GM15510 (cell line): ENCODE measurements around the gene RSPH4A.

Source experiments
- POLR2A ChIP-seq: IDR thresholded peaks from 3 replicates; pipeline ENCODE4 v1.6.1; 2011; ENCODE audit warnings: borderline replicate concordance; ENCODE audit not compliant: insufficient read length; ENCODE audit errors: extremely low read depth

Gene RSPH4A

DNA sequence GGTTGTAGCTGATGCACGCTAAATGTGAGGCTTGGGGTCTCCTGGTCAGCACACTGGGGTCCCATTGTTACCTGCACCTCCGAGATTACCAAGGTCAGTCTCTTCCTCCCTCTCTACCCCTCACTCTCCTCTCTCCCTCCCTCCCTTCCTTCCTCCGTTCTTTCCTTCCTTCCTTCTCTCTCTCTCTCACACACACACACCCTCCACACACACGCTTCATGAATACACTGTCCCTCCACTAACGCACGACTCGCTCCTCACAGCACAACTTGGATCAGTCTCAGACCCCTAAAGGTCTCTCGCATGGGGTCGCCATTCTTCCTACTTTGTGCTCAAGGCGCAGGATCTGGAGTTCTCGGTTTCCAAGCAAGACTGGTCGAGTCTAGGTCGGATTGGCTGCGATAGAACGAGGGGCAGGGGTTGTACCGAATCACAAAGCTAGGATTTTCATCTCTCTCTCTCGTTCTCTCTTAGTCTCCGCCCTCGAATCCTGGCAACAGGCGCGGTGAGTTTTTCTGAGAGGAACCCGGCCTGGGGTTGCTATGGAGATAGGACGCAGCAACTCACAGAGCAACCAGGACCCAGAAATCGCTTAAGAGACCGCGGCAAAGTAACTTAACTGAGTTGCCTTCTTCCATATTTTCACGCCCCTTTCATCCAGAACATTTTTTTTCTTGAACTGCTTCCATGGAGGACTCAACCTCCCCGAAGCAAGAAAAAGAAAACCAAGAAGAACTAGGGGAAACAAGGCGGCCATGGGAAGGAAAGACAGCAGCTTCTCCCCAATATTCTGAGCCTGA is at the start of gene RSPH4A:
Gene RSPH4A (plus strand): TSS at position 543 of the 800 bp plus-strand sequence. CDS start 145 bp downstream, at position 688.
- no peak for TF ChIP-seq POLR2A

DNA sequence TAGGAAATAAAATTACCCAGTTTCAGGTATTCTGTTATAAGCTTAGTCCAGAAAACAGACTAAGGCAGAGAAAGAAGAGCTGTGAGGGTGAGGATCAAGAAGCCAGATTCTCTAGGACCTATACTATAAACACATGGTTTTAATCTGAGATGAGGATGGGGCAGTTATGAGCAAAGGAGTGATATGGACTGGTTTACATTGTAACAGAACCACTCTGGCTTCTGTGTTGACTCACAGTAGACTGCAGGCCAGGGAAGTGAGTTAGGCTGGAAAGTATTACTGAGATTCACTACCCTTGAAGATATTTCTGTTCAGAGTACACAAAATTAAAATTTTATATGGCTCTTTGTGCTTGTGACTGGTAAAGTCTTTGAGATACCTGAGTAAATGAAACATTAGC is 48.2 kb upstream of the RSPH4A start:
- no peak for TF ChIP-seq POLR2A

DNA sequence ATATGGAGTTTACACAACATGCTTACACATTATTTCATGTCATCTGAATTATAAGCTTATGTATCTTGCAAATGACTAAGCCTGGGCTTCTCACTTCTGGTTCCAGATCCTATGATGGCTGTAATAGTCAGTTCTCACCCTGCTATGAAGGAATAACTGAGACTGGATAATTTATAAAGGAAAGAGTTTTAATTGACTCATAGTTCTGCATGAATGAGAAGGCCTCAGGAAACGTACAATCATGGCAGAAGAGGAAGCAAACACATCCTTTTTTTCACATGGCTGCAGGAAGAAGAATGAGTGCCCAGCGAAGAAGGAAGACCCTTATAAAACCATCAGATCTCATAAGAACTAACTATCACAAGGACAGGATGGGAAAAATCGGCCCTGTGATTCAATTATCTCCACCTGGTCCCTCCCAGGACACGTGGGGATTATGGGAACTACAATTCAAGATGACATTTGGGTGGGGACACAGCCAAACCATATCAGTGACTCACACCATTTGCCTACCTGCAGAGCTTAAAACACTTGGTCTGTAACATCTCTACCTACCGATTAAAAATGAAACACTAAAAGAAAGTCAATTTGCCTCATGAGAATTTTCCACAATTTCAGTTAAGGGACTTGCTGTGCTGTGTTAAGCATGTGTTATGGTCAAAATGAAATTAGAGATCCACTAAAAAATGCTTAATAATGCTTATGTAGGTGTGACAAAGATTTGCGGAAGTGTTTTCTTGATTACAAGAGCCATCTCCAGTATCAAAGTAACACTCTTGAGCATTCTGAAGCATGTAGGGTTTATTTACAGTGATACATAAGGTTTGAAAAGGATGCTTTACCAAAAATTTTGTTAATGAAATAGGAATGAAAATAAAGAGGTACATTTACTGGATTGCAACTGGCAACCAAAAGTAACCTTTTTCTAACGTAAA is 47.2 kb upstream of the RSPH4A start:
- TF ChIP-seq POLR2A: no peak

DNA sequence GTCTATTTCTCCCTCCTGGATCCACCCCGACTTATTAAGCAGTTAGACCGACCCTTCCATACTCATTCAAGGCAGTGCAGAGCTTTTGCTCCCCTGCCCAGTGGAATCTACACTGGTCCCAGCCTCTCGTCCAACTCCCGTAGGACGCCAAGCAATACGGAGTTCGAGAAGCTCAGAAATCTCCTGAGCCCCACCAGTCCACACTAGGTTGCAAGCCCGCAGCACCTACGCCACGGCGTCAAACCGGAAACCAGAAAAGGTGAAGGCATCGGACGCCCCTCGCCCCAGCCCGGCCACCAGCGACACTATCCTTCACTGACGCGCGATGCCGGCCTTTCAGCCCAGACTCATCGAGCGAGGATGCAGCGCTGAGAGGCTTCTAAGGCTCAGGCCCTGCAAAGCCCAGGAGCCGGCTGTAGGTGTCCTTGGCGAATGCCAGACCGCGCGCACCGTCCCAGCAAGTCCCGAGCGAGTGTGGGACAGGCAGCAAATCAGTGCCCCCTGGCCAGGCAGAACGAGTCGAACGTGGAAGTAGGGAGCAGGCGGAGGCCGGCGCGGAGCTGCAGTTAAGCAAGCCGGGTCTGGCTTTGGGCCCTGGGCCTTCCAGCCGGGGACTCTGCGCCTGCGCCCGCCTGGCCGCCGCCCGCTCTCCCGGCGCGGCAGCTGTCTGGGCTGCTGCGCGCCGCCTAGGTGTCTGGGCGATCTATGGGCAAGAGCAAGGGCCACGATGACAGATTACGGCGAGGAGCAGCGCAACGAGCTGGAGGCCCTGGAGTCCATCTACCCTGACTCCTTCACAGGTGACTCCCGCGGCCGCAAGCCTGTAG is 45.2 kb upstream of the RSPH4A start, which contains the start of gene RWDD1:
Gene RWDD1 (plus strand): TSS at position 649 of the 827 bp plus-strand sequence. CDS start 79 bp downstream, at position 728.
- TF ChIP-seq POLR2A: peak; percentile 86

DNA sequence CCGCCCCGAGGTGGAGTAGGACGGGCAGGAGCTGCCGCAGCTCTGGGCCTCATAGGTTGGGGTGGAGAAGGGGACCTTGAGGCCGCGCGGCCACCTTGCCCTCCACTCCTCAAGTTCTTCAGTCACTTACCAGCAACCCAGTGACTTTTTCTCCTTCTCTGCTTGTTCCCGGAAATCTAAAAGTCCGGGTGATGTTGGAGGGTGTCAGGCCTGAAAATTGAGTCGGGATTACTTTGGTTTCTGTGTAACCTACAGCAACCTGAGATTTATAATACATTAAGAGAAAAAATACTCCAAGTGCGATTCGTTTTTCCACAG is 44.6 kb upstream of the RSPH4A start:
- no peak for TF ChIP-seq POLR2A

DNA sequence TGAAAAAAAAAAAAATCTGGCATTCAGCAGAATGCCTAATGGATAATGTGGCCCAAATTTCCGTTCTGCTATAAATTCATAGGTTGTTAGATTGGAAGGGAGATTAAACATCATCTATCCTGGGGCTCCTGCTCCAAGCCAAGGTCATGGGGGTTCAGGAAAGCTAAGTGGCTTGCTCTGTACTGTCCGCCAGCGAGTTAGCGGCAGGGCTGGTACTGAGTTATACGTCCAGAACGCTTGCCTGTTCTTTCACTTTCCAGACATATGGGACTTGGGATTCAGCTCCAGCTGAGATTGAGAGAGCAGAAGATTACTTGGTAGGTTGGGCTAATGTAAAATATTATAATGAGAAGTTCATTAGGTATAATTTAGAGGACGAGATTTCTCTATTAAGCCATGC is 44.1 kb upstream of the RSPH4A start:
- no peak for TF ChIP-seq POLR2A

DNA sequence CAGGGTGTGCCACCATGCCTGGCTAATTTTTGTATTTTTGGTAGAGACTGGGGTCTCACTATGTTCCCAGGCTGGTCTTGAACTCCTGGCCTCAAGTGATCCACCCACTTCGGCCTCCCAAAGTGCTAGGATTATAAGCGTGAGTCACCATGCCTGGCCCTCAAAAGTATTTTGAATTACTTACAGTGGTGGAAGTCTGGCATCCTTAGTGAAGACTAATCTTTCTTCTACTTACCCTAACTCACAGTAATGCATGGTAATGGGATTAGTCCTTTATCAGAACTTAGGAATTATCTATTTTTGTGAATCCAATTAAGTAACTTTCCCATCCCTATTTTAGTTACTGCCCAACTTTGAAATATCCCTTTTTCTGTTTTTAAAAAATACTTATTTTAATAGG is 41.1 kb upstream of the RSPH4A start:
- no peak for TF ChIP-seq POLR2A

DNA sequence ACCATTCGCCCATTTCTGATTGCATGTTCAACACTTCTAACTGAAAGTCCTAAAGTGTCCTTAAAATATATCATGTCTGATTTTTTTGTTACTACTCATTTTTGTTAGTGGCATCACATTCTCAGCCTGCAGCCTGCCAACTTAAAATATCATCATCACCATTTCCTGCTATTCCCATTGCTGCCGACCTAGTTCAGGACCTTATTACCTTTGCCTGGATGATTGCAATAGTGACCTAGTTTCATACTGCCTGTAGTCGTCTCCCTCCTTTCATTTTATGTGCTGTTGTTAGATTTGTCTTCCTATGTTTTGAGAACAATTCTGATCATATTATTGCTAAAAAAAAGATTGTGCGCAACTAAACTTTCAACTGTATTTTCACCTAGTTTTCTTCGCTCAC is 38.8 kb upstream of the RSPH4A start:
- no peak for TF ChIP-seq POLR2A

DNA sequence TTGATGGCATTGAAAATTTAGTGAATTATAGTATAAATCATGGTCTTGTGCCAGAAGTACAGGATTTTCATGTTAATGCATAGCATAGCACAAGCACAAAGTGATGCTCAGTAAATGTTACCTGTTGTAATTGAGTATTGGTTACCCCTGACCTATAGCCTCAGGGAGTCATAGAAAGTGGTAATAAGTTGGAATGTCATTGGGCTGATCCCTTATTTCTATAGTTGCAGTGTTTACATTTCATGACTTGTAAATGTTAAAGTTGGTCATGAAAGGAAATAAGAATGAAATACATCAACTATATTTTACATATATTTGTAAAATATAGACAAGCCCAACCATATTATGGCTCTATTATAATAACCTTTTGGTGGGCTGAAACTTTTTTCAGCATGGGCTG is 37.9 kb upstream of the RSPH4A start:
- TF ChIP-seq POLR2A: no peak

DNA sequence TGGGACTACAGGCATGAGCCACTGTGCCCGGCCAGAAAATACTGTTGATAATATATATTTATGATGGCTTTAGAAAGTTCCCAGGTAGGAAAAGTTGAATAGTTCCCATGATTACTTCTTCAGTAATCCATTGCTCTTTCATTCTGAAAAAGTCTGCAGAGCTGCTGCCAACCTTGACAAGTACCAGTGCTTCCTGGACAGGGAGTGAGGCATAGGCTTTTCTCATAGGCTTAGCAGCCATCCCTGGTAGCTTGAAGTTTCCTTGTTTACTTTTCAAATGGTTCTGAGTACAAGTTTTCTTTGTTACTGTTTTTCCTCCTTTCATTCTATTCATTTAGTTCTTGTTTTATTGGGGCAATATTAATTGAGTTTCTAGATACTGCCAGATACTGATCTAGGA is 37.1 kb upstream of the RSPH4A start:
- no peak for TF ChIP-seq POLR2A

DNA sequence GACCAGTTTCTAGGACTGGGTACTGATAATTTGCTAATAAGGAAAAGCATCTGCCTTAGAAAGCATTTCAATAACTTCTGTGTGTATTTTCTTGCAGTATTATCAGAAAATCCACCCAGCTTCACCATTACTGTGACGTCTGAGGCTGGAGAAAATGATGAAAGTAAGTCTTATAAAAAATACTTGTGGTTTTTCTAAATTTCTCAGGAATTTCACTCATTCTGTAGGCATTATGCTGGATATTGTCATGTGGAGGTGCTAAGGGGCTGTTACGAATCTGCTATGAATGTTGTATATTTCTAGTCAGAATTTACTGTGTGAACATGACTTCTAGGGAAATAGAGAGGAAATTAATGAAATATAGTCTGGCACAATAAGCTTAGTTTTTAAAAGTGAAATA is 36.1 kb upstream of the RSPH4A start:
- no peak for TF ChIP-seq POLR2A

DNA sequence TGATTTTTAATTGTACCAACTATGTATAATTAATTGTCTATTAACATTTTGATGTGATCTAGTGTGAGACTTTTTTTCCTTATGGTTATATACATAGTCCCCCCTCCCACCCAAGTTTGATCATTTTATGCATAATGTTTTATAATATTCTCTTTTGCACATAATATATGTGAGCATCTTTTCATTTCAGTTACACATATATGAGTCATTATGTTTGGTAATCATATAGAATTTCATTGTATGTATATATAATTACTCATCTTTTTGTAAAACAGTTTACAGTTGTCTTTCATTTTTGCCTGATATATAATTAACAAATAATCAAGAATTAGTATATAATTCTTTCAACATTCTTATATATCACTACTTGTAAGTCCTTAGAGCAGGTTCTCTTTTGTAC is 30.0 kb upstream of the RSPH4A start:
- no peak for TF ChIP-seq POLR2A

DNA sequence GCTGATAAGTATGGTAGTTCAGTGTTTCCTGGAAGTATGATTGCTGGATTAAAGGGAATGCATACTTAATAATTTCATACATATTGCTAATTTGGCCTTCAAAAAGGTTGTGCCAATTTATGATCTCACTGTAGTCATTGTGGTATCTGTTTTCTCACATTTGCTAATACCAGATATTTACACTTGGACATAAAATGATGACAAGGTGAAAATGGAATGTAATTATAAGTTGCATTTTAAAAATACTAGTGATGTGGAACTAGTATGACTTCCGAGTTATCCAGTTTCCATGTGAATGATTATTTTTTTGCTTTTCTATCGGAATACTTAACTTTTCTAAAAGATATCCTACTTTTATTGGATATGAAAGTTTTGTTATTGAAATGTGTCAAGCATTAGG is 29.5 kb upstream of the RSPH4A start:
- no peak for TF ChIP-seq POLR2A

DNA sequence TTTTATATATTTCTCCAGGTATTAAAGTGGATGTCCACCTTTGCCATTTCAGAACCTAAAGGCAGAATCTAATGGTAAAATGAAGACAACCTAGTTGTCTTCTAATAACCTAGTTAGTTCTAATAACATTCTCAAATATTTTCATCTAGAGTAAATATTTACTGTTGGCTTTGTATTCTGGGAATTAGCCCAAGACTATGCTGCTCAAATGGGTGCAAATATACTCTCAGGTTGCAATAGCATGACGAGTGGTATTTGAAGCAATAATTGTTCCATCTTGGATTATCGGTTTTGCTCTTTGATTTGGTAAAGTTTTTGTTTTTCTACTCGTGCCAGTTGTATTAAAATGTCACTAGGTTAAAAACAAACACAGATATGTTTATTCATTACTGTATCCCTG is 21.0 kb upstream of the RSPH4A start:
- TF ChIP-seq POLR2A: no peak

DNA sequence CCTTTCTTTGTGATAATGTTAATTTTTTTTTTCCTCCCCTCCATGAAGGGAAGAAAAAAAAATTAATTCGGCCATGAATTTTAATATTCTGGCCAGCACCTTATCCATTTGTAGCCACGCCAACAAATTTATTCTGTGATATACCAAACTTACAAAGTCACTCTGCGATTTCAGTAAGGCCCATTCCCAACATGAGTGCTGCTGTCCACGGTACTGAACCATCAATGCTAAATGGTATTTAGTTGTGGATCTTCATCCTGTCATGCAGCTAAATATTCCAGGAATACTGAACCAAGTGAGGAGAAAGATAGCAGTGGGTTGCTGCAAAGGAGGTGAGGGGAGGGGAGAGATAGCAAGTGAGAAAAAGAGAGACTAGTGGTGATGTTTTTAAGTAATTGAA is 19.5 kb upstream of the RSPH4A start:
- TF ChIP-seq POLR2A: no peak

DNA sequence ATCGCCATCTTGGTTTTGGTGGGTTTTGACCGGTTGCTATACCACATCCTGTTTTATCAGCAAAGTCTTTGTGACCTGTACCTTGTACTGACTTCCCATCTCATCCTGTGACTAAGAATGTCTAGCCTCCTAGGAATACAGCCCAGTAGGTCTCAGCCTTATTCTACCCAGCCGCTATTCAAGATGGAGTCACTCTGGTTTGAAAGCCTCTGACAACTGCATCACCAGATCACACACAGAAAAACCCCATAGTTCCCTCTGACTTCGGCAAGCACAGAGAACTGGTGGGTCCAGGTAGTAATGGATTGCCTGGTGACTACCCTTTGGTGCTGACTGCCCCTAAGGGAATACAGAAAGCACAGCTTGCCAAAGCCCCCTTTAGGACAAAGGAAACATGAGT is 10.3 kb upstream of the RSPH4A start:
- TF ChIP-seq POLR2A: no peak

DNA sequence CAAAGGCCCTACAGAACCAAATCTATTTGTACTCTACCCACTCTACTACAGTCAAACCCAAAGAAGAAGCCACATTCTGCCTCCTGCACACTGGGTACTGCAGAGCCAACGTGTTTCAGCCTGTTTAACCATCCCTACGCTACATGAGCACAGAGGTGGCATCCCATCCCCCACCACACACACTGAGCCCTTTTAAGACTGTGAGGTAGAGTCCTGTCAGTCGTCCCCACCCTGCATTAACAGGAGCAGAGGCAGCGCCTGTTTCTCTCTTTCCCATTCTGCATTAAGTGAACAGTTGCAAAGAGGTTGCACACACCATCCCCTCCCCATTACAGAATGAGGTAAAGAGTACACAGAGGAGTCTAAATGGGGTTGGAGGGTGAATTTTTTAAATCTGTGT is 5.2 kb upstream of the RSPH4A start:
- no peak for TF ChIP-seq POLR2A
